TTC549 (cell line): ENCODE results near the gene IGF2R.
"Not testable (repeated sequence)": the region's sequence is repeated elsewhere in the genome, so short reads cannot be mapped to it uniquely, and the experiment has no call there.

ENCODE experiments used
- FAIRE-seq: peaks from 2 replicates; lab custom pipeline; 2012; peaks lifted over from hg19 to GRCh38; lab: Jason Lieb, UNC

Gene IGF2R

GRCh38 chr6:160102399-160102798 is 133.5 kb downstream of the IGF2R start:
- FAIRE-seq: no peak

GRCh38 chr6:160102956-160103824 is 134.3 kb downstream of the IGF2R start:
- FAIRE-seq: no peak

GRCh38 chr6:160103825-160104100 is 134.9 kb downstream of the IGF2R start:
- FAIRE-seq: no peak

- no peak for FAIRE-seq
Measured at GRCh38 chr6:160104821-160105517, 136.1 kb downstream of the IGF2R start.

GRCh38 chr6:160106010-160106409 is 137.1 kb downstream of the IGF2R start:
- FAIRE-seq: no peak

GRCh38 chr6:160106701-160107100 is 137.8 kb downstream of the IGF2R start:
- no peak for FAIRE-seq

GRCh38 chr6:160108077-160108476 is 139.2 kb downstream of the IGF2R start:
- no peak for FAIRE-seq

- no peak for FAIRE-seq
Measured at GRCh38 chr6:160110586-160111123, 141.8 kb downstream of the IGF2R start.

GRCh38 chr6:160111806-160112205 is 142.9 kb downstream of the IGF2R start:
- FAIRE-seq: no peak

- FAIRE-seq: no peak
Measured at GRCh38 chr6:160112628-160113299, 143.9 kb downstream of the IGF2R start.

GRCh38 chr6:160114536-160114935 is 145.7 kb downstream of the IGF2R start:
- not testable (repeated sequence) for FAIRE-seq

GRCh38 chr6:160115421-160115820 is 146.5 kb downstream of the IGF2R start:
- no peak for FAIRE-seq

- FAIRE-seq: no peak
Measured at GRCh38 chr6:160116411-160116810, 147.5 kb downstream of the IGF2R start.

GRCh38 chr6:160117137-160117536 is 148.3 kb downstream of the IGF2R start:
- FAIRE-seq: no peak

- FAIRE-seq: no peak
Measured at GRCh38 chr6:160118620-160119229, 149.8 kb downstream of the IGF2R start.

- no peak for FAIRE-seq
Measured at GRCh38 chr6:160120087-160120486, 151.2 kb downstream of the IGF2R start.

- FAIRE-seq: no peak
Measured at GRCh38 chr6:160121558-160121957, 152.7 kb downstream of the IGF2R start, which contains the start of gene SLC22A1. TSS of gene SLC22A1 (plus strand) at chr6:160121815. CDS start at chr6:160121936, 121 bp downstream.

- no peak for FAIRE-seq
Measured at GRCh38 chr6:160121981-160122380, 153.1 kb downstream of the IGF2R start.

- no peak for FAIRE-seq
Measured at GRCh38 chr6:160122744-160123143, 153.9 kb downstream of the IGF2R start.

- no peak for FAIRE-seq
Measured at GRCh38 chr6:160124007-160124406, 155.1 kb downstream of the IGF2R start.

GRCh38 chr6:160124605-160125004 is 155.7 kb downstream of the IGF2R start:
- no peak for FAIRE-seq

- FAIRE-seq: not testable (repeated sequence)
Measured at GRCh38 chr6:160125105-160125504, 156.2 kb downstream of the IGF2R start.
